NCI-H446 (cell line): ENCODE measurements around the gene HBM.
"Not testable (repeated sequence)": the region's sequence is repeated elsewhere in the genome, so short reads cannot be mapped to it uniquely, and the experiment has no call there.

Experiments
- DNase-seq, 2 experiments: peaks; one replicate each; lab custom pipeline; 2025; lab: John Stamatoyannopoulos, UW

Gene HBM

GRCh38 chr16:146646-147045 lies 19.1 kb upstream of the HBM start:
- DNase-seq = no peak

DNA sequence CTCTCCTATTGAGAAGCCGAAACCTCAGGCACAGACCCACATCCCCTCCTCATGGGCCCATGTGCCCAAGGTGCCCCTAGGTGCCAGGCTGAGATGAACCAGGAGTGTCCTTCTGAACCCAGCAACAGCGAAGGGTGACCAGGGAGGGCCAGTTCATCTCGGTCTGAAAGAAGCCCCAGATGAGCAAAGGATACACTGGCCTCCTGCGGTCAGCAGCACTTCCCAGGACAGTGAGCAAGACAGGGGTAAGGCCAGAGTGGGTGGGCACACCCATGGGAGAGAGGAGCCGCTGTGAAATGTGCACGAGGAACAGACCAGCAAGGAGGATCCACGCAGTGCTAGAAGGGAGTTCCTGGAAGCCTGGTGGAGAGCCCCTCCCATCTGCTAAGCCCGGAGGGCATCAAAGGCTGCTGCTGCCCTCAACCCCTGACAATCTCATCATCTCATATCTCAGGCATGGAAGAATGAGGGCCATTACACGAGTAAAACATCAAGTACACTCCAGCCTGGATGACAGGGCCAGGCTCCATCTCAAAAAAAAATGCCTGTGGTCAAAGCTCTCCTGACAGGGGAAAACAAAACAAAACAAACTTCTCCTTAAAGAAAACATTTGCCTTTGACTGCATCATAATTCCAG lies 16.6 kb upstream of the HBM start:
- no peak for DNase-seq

GRCh38 chr16:152141-153128 lies 13.3 kb upstream of the HBM start, which contains the start of gene HBZ:
Gene HBZ, plus strand, starts transcription at chr16:152644. Its CDS starts 266 bp downstream, at chr16:152910.
- DNase-seq = no peak

- DNase-seq = not testable (repeated sequence)
Observed at GRCh38 chr16:153129-153521, 12.7 kb upstream of the HBM start.

DNA sequence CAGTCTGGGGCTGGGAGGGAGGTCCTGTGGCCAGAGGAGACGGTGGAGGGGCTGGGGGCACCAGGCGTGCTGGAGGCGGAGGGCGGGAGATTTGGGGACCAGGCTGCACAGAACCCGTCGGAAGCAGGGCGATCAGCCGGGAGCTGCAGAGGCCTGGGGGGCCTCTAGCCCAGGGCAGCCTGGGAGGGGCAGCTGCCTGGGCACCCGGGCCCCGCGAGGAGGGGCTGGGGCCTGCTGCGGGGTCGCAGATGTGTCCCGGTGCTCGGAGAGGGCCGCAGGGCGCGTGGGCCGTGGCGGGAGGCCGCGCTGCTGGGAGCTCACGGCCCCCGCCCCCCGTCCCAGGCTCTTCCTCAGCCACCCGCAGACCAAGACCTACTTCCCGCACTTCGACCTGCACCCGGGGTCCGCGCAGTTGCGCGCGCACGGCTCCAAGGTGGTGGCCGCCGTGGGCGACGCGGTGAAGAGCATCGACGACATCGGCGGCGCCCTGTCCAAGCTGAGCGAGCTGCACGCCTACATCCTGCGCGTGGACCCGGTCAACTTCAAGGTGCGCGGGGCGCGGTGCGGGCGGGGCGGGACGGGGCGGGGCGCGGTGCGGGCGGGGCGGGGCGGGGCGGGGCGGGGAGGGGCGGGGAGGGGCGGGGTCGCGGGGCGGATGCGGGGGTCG lies 12.1 kb upstream of the HBM start:
- not testable (repeated sequence) for DNase-seq

DNA sequence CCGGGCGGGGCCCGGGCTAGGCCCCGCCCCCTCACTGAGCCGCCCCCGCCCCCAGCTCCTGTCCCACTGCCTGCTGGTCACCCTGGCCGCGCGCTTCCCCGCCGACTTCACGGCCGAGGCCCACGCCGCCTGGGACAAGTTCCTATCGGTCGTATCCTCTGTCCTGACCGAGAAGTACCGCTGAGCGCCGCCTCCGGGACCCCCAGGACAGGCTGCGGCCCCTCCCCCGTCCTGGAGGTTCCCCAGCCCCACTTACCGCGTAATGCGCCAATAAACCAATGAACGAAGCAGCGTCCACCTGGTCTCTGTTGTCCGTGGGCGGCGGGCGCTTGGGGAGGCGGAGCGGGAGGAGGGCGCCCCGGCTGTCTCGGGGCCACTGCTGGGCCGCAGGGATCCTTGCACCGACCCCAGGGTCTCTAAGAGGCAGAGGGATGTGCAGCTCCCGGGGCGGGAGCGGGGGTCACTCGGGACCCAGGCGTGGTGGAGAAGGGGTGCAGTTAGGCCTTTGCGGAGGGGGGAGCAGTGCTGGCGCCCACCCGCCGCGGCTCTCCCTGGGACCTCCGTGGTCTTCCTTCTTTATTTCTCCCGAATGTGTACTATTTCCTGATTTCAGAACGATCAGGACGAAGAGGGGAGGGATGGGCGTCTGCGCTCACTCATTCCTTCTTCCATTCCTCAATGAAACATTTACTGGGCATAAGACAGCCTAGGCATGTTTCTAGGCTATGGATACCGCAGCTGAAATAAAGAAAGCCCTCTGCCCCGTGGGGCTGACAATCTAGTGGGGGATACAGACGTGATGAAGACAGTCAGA lies 11.4 kb upstream of the HBM start:
- peak in 1 of 2 experiments; percentile 19 for DNase-seq

DNA sequence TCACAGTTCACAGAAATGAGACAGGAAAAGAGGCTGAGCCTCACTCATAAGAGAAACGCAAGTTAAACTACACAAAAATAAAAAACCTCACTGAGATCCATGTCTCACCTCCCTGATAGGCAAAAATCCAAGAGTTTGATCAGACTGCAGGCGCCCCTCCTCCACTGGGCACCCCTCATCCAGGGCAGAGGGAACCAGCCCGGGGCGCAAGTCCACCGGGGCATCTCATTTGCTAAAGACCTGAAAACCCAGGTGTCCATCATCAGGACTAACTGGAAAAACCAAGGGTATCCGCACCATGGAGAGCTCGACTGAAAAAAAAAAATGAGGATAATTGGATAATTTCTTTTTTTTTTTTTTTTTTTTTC lies 10.8 kb upstream of the HBM start:
- no peak for DNase-seq

DNA sequence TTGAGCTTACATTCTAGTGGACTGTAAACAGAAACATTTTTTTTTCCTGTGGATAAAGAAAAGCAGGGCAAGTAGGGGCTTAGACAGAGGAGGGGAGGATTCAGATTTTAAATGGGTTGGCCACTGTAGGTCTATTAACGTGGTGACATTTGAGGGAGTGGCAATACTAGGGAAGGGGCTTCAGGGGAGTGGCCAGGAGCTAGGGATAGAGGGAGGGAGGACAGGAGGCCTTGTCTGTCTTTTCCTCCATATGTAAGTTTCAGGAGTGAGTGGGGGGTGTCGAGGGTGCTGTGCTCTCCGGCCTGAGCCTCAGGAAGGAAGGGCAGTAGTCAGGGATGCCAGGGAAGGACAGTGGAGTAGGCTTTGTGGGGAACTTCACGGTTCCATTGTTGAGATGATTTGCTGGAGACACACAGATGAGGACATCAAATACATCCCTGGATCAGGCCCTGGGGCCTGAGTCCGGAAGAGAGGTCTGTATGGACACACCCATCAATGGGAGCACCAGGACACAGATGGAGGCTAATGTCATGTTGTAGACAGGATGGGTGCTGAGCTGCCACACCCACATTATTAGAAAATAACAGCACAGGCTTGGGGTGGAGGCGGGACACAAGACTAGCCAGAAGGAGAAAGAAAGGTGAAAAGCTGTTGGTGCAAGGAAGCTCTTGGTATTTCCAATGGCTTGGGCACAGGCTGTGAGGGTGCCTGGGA lies 6.5 kb upstream of the HBM start:
- no peak for DNase-seq

GRCh38 chr16:160242-160641 lies 5.5 kb upstream of the HBM start:
- DNase-seq = not testable (repeated sequence)

GRCh38 chr16:160691-161190 lies 5.0 kb upstream of the HBM start:
- no peak for DNase-seq

DNA sequence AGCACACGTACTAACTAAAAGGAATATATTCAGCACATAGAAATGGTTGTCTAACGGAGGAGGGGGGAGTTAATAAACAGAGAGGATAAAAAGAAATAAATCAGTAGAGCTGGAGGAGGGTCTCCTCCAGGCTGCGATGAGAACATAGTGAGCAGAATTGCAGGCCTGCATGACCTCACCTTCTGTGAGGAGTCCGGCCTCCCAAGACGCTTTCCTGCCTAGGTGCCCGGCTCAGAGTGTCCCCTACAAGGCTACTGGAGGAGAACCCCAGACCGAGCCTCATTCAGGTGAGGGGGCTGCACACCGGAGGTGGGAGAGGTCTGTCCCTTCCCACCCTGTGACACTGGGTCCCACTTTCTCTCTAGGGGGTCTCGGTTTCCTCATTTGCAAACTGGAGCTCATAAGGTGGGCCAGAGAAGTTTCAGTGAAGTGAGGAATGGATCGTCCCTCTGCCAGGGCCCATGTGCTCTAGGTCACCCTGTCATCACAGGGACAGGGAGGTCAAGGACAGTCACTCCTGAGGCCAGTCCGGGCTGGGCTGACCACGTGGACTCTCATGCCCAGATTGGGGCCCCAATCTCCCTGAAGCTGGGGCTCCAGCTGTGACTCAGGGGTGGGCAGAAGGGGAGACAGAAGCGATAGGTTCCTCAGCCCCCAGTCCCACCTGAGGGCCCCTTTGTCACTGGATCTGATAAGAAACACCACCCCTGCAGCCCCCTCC lies 3.3 kb upstream of the HBM start:
- no peak for DNase-seq

DNA sequence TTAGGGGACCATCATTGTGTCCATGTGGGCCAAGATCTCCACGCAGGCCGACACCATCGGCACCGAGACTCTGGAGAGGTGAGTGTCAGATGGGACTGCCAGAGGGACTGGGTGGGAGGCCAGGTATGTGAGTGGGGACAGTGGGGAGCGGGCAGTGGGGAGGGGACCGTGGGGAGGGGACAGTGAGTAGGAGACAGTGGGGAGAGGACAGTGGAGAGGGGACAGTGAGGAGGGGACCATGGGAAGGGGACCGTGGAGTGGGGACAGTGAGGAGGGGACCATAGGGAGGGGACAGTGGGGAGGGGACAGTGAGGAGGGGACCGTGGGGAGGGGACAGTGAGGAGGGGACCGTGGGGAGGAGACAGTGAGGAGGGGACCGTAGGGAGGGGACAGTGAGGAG lies 2.6 kb upstream of the HBM start:
- DNase-seq = not testable (repeated sequence)

DNA sequence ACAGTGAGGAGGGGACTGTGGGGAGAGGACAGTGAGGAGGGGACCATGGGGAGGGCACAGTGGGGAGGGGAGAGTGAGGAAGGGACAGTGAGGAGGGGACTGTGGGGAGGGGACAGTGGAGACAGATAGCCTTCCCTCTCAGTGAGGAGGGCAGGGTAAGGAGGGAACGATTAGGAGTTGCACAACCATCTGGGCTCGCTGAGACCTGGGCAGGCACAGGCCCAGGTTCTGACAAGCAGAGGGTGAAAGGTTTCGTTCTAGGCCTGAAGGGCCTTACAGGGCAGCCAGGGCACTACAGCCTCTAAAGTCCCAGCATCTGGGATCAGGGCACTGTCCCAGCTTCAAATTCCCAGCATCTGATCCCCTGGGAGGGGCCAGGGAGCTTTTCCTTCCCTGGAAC lies 2.1 kb upstream of the HBM start:
- not testable (repeated sequence) for DNase-seq

GRCh38 chr16:164134-164823 lies 1.5 kb upstream of the HBM start:
- not testable (repeated sequence) for DNase-seq

GRCh38 chr16:164827-165538 lies 795 bp upstream of the HBM start:
- no peak for DNase-seq

DNA sequence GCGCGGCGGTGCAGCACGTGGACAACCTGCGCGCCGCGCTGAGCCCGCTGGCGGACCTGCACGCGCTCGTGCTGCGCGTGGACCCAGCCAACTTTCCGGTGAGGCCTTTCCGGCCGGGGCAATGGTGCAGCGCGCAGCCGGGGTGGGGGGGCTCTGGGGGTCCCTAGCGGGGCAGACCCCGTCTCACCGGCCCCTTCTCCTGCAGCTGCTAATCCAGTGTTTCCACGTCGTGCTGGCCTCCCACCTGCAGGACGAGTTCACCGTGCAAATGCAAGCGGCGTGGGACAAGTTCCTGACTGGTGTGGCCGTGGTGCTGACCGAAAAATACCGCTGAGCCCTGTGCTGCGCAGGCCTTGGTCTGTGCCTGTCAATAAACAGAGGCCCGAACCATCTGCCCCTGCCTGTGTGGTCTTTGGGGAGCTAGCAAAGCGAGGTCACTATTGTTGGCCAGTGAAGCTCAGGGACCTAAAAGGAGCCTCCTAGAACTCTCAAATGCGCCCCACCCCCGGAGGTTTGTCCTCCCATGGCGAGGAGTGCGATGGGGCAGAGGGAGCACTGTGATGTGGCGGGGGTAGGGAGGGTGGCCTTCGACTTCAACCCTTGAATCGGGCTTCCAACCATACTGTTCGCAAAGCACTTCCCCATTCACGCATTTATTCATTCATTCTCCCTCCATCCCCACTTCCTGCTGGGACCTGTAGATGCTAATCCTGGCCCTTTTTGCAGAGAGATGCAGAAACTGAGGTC lies 770 bp downstream of the HBM start:
- DNase-seq = no peak

DNA sequence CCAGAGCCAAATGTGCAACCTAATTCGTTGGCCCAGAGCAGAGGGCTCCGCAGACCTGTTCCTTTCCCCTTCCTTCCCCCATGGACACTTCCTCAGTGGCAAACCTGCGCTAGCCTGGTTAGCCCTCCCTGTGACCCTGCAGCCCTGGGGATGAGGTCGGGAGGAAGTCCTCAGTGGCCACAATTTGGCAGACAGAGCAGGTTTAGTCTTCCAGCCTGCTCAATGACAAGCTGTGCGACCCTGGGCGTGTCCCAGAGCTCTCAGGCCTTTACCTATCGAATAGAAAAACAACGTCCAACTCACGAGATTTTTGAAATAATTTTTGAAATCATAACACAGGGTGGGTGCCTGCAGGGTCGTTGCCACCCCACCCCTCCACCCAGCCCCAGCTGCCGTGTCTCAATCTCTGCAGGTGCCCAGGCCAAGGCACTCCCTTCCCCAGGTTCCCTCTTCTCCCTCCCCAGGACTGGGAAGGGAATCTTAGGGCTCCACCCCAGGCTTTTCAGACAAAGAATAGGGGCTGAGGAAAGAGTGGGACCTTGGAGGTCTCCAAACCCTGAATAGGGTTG lies 1.4 kb downstream of the HBM start:
- no peak for DNase-seq

DNA sequence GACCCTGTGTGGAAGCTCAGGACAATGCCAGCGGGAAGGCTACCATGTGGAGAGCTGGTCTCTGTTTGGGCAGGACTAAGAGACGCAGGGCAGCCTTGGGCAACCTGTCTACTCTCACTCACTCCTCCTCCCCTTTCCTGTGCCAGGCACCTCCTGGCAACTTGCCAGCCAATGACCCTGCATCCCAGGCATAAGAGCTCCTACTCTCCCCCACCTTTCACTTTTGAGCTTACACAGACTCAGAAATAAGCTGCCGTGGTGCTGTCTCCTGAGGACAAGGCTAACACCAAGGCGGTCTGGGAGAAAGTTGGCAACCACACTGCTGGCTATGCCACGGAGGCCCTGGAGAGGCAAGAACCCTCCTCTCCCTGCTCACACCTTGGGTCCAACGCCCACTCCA lies 2.6 kb downstream of the HBM start:
- no peak for DNase-seq
